Mucosa of descending colon (tissue), 3 donors: ENCODE results near the gene YIPF3. TPM values are rescaled to one million over a fixed set of nuclear protein-coding genes. Genes with fewer than 3 reads are reported as not detected.
"Not testable (repeated sequence)": the region's sequence is repeated elsewhere in the genome, so short reads cannot be mapped to it uniquely, and the experiment has no call there.

Experiments used
- ATAC-seq: fragments of 200-7000 bp; cut with Tn5 transposase; one replicate; pipeline ENCODE4 v1.9.1; 2020; ENCODE audit warnings: mild to moderate bottlenecking, moderate library complexity
- DNase-seq, 3 donors: peaks; one replicate each; pipeline ENCODE4 v3.0.0-alpha.2; 2020
- H3K36me3 ChIP-seq: fragments of 200-600 bp; one replicate; pipeline ENCODE4 v1.8.0; 2021; ENCODE audit warnings: low read depth, mild to moderate bottlenecking
- H3K4me1 ChIP-seq: fragments of 200-600 bp; one replicate; pipeline ENCODE4 v1.8.0; 2021; ENCODE audit warnings: low read depth, mild to moderate bottlenecking
- H3K4me3 ChIP-seq: fragments of 200-600 bp; one replicate; pipeline ENCODE4 v1.8.0; 2021; ENCODE audit warnings: mild to moderate bottlenecking
- H3K9me3 ChIP-seq: fragments of 200-600 bp; one replicate; pipeline ENCODE4 v1.8.0; 2021; ENCODE audit warnings: mild to moderate bottlenecking
- CTCF ChIP-seq: fragments of 200-600 bp; IDR thresholded peaks from one replicate; pipeline ENCODE4 v1.8.0; 2022; ENCODE audit warnings: antibody characterized with exemption, mild to moderate bottlenecking
- intact Hi-C, 2 donors: fragments of 100-400 bp; cut with DNase I in 1 of 2; cut with micrococcal nuclease in 1 of 2; formaldehyde crosslinking; loops; one replicate each; pipeline versions ENCODE4 v1.11.0 to v1.11.1; 2022; cut with DNase I, micrococcal nuclease
- total RNA-seq, 3 donors: library from RNA; stranded (reverse); fragmentation: NEBNext Ultra II Directional in 2 of 3; extraction: Animal tissue kit (Norgen Biotek cat#: 25700) in 2 of 3; gene quantifications; one replicate each; pipeline versions ENCODE4 v1.2.1 to v1.2.4, GENCODE V29; 2021 to 2023
- donor health status: DM: no; HTN: no; CAD: no; lungs with moderate emphysema.
- donor health status: DM: no; HTN: no; CAD: no.
- donor health status: DM: no; HTN: yes; CAD: no.

Gene YIPF3
- total RNA-seq, 3 donors from 2014 or later: 88.4 to 131 (median 105) TPM

- no peaks in the 10 kb centered on the region for H3K9me3 ChIP-seq
- no peak overlapping the region for H3K4me3 ChIP-seq
- TF ChIP-seq CTCF: no peak
- ATAC-seq (no peak), DNase-seq (no peak)
- no peaks in the 10 kb centered on the region for H3K4me1 ChIP-seq
- intact Hi-C loops: no loop called here
- no peaks in the 10 kb centered on the region for H3K36me3 ChIP-seq
Measured at GRCh38 chr6:43469947-43470346, 46.8 kb downstream of the YIPF3 start.

- no peak for TF ChIP-seq CTCF
- intact Hi-C loops: no loop called here
- Histone ChIP-seq H3K4me1 (no peaks in the 10 kb centered on the region), H3K9me3 (no peaks in the 10 kb centered on the region), H3K4me3 (no peak overlapping the region), H3K36me3 (no peaks in the 10 kb centered on the region)
- DNase-seq (no peak), ATAC-seq (no peak)
Measured at GRCh38 chr6:43468748-43469681, 47.7 kb downstream of the YIPF3 start.

GRCh38 chr6:43468240-43468639, 48.5 kb downstream of the YIPF3 start:
- no peak for TF ChIP-seq CTCF
- intact Hi-C loops: no loop called here
- ATAC-seq (no peak), DNase-seq (no peak)
- no peaks in the 10 kb centered on the region for H3K36me3 ChIP-seq
- H3K4me3 ChIP-seq: no peak overlapping the region
- no peaks in the 10 kb centered on the region for H3K4me1 ChIP-seq
- H3K9me3 ChIP-seq: no peaks in the 10 kb centered on the region

- TF ChIP-seq CTCF: no peak
- Histone ChIP-seq H3K4me3 (no peak overlapping the region), H3K9me3 (no peaks in the 10 kb centered on the region), H3K4me1 (no peaks in the 10 kb centered on the region), H3K36me3 (no peaks in the 10 kb centered on the region)
- intact Hi-C loops: no loop called here
- DNase-seq: no peak
- no peak for ATAC-seq
Measured at GRCh38 chr6:43467752-43468151, 49.0 kb downstream of the YIPF3 start.

GRCh38 chr6:43467265-43467664, 49.5 kb downstream of the YIPF3 start:
- intact Hi-C loops, H3K4me1 ChIP-seq, H3K36me3 ChIP-seq, H3K4me3 ChIP-seq, ATAC-seq, DNase-seq, H3K9me3 ChIP-seq: not testable (repeated sequence)

GRCh38 chr6:43465948-43466347, 50.8 kb downstream of the YIPF3 start:
- H3K4me3 ChIP-seq: no peak overlapping the region
- no peak for TF ChIP-seq CTCF
- H3K9me3 ChIP-seq: no peaks in the 10 kb centered on the region
- H3K36me3 ChIP-seq: no peaks in the 10 kb centered on the region
- intact Hi-C loops: no loop called here
- no peak for DNase-seq
- ATAC-seq: no peak
- no peaks in the 10 kb centered on the region for H3K4me1 ChIP-seq
